IMR-90 (cell line): ENCODE results near the gene FMN1. TPM values are rescaled to one million over a fixed set of nuclear protein-coding genes. Genes with fewer than 3 reads are reported as not detected.

Source experiments
- ATAC-seq: fragments of 200-7000 bp; cut with Tn5 transposase; 2 replicates; pipeline ENCODE4 v1.9.1; 2020; ENCODE audit warnings: low read depth, mild to moderate bottlenecking, moderate library complexity
- BruUV-seq: library from RNA; stranded (reverse); fragments of 400-500 nt; replicated peaks from 2 replicates; lab custom pipeline; 2021; lab: Mats Ljungman, UMichigan
- CTCF ChIA-PET: fragments of 300-600 bp; formaldehyde crosslinking; extraction: SDS; loops from one replicate; lab custom pipeline; 2021; ENCODE audit warnings: antibody characterized with exemption; lab: Yijun Ruan, JAX
- POLR2A ChIA-PET: fragments of 300-600 bp; sonication (Branson Sonifier 250); formaldehyde crosslinking; loops from one replicate; lab custom pipeline; 2022; ENCODE audit warnings: antibody characterized with exemption; ENCODE audit not compliant: unreplicated experiment; lab: Charles Lee
- DNase-seq: peaks from one replicate; pipeline ENCODE4 v3.0.0; 2013
- H2AFZ ChIP-seq: replicated peaks from 2 replicates; pipeline ENCODE3; 2013; ENCODE audit warnings: low read length, mild to moderate bottlenecking; ENCODE audit not compliant: poor library complexity
- H2AK5ac ChIP-seq: 2 replicates; pipeline ENCODE4 v1.6.1; 2013; ENCODE audit warnings: low read depth, low read length, inconsistent platforms
- H2AK9ac ChIP-seq: replicated peaks from 2 replicates; pipeline ENCODE3; 2013; ENCODE audit warnings: mild to moderate bottlenecking, low read depth, low read length, moderate library complexity; ENCODE audit not compliant: poor library complexity
- H2BK120ac ChIP-seq: 2 replicates; pipeline ENCODE4 v1.6.1; 2013; ENCODE audit warnings: low read depth, low read length, inconsistent platforms
- H2BK15ac ChIP-seq: 3 replicates; pipeline ENCODE4 v1.6.1; 2013; ENCODE audit warnings: low read depth, low read length, inconsistent platforms
- H2BK20ac ChIP-seq: 2 replicates; pipeline ENCODE4 v1.6.1; 2013; ENCODE audit warnings: low read depth, mild to moderate bottlenecking, inconsistent platforms, low read length, moderate library complexity
- H2BK5ac ChIP-seq: 2 replicates; pipeline ENCODE4 v1.6.1; 2013; ENCODE audit warnings: mild to moderate bottlenecking, low read depth, low read length, inconsistent platforms; ENCODE audit not compliant: poor library complexity, severe bottlenecking
- H3K14ac ChIP-seq: replicated peaks from 2 replicates; pipeline ENCODE4 v1.6.1; 2013; ENCODE audit warnings: low read depth, low read length, inconsistent platforms
- H3K18ac ChIP-seq: 2 replicates; pipeline ENCODE4 v1.6.1; 2013; ENCODE audit warnings: low read depth, low read length, control low read depth
- H3K23ac ChIP-seq: 2 replicates; pipeline ENCODE4 v1.6.1; 2013; ENCODE audit warnings: low read depth, low read length, inconsistent platforms
- H3K27ac ChIP-seq: 2 replicates; pipeline ENCODE4 v1.5.1; 2013; ENCODE audit warnings: mild to moderate bottlenecking, control low read depth, low read length; ENCODE audit not compliant: insufficient read depth
- H3K27me3 ChIP-seq: 2 replicates; pipeline ENCODE4 v1.6.1; 2013; ENCODE audit warnings: low read length; ENCODE audit not compliant: control insufficient read depth, insufficient read depth
- H3K36me3 ChIP-seq: 2 replicates; pipeline ENCODE4 v1.6.1; 2013; ENCODE audit warnings: low read length, mixed read lengths; ENCODE audit not compliant: control insufficient read depth, insufficient read depth
- H3K4ac ChIP-seq: 2 replicates; pipeline ENCODE4 v1.6.1; 2013; ENCODE audit warnings: low read depth, low read length, inconsistent platforms
- H3K4me1 ChIP-seq: 2 replicates; pipeline ENCODE4 v1.6.1; 2013; ENCODE audit warnings: low read length, mixed read lengths; ENCODE audit not compliant: control insufficient read depth, insufficient read depth
- H3K4me2 ChIP-seq: 2 replicates; pipeline ENCODE4 v1.6.1; 2013; ENCODE audit warnings: low read depth, mild to moderate bottlenecking, control low read depth, low read length, moderate library complexity
- H3K4me3 ChIP-seq: 2 replicates; pipeline ENCODE4 v1.5.1; 2013; ENCODE audit warnings: low read depth, mild to moderate bottlenecking, control low read depth, low read length, moderate library complexity; ENCODE audit not compliant: insufficient read depth
- H3K56ac ChIP-seq: 2 replicates; pipeline ENCODE4 v1.6.1; 2013; ENCODE audit warnings: low read length, inconsistent platforms; ENCODE audit not compliant: insufficient read depth; ENCODE audit errors: extremely low read depth
- H3K79me1 ChIP-seq, 2 experiments: 2 replicates each; pipeline ENCODE4 v1.6.1; 2013; ENCODE audit warnings: low read length in 2 of 2, inconsistent platforms in 1 of 2, low read depth in 1 of 2
- H3K9ac ChIP-seq: 2 replicates; pipeline ENCODE4 v1.6.1; 2013; ENCODE audit warnings: low read depth, low read length, control low read depth
- H3K9me1 ChIP-seq: 2 replicates; pipeline ENCODE4 v1.6.1; 2013; ENCODE audit warnings: low read length, inconsistent platforms; ENCODE audit not compliant: insufficient read depth
- H3K9me3 ChIP-seq: 2 replicates; pipeline ENCODE4 v1.6.1; 2013; ENCODE audit warnings: low read length; ENCODE audit not compliant: control insufficient read depth, insufficient read depth
- H4K20me1 ChIP-seq: 2 replicates; pipeline ENCODE4 v1.6.1; 2013; ENCODE audit warnings: low read length, inconsistent platforms; ENCODE audit not compliant: insufficient read depth
- H4K5ac ChIP-seq: 2 replicates; pipeline ENCODE4 v1.6.1; 2013; ENCODE audit warnings: mild to moderate bottlenecking, low read depth, low read length, control low read depth
- H4K8ac ChIP-seq, 2 experiments: 2 replicates each; pipeline ENCODE4 v1.6.1; 2013; ENCODE audit warnings: low read depth in 2 of 2, low read length in 2 of 2, control low read depth in 1 of 2, inconsistent platforms in 1 of 2
- H4K91ac ChIP-seq: 2 replicates; pipeline ENCODE4 v1.6.1; 2013; ENCODE audit warnings: low read depth, low read length, inconsistent platforms; ENCODE audit not compliant: insufficient read depth
- BHLHE40 ChIP-seq: fragments of 150-350 bp; IDR thresholded peaks from 2 replicates; pipeline ENCODE4 v1.6.1; 2016; ENCODE audit warnings: mild to moderate bottlenecking, low read depth, low read length
- CHD1 ChIP-seq: IDR thresholded peaks from 2 replicates; pipeline ENCODE4 v1.6.1; 2012; ENCODE audit warnings: low read depth, low read length, improper control_type of control experiment
- MAFK ChIP-seq: IDR thresholded peaks from 2 replicates; pipeline ENCODE4 v1.6.1; 2012; ENCODE audit warnings: low read depth, low read length, improper control_type of control experiment
- RCOR1 ChIP-seq: IDR thresholded peaks from 2 replicates; pipeline ENCODE4 v1.6.1; 2012; ENCODE audit warnings: mild to moderate bottlenecking, low read length, improper control_type of control experiment; ENCODE audit not compliant: insufficient replicate concordance
- SMC3 ChIP-seq: fragments of 150-350 bp; IDR thresholded peaks from 2 replicates; pipeline ENCODE4 v1.6.1; 2016; ENCODE audit warnings: low read depth, mild to moderate bottlenecking, antibody characterized with exemption, low read length, moderate library complexity
- dilution Hi-C: fragments of 300-500 bp; cut with HindIII; formaldehyde crosslinking; loops from one replicate; pipeline ENCODE4 v1.14.3; 2018; ENCODE audit warnings: low sequenced_read_pairs; ENCODE audit not compliant: unreplicated experiment
- in situ Hi-C: fragments of 300-500 bp; cut with MboI; formaldehyde crosslinking; loops from 3 replicates; pipeline ENCODE4 v1.14.3; 2019; ENCODE audit warnings: low sequenced_read_pairs, inconsistent platforms, mixed read lengths
- intact Hi-C: fragments of 100-400 bp; cut with micrococcal nuclease; formaldehyde crosslinking; loops from 2 replicates; pipeline ENCODE4 v1.10.0; 2022
- polyA plus RNA-seq, 3 experiments: library from polyadenylated mRNA; depleted of rRNA; stranded (reverse); fragments of >200 nt; gene quantifications; 2 replicates each; pipeline ENCODE4 v1.2.3, GENCODE V29; 2012; ENCODE audit warnings: low replicate concordance in 1 of 3
- total RNA-seq: library from RNA; depleted of rRNA; stranded (reverse); fragments of >200 nt; gene quantifications from 2 replicates; pipeline ENCODE4 v1.2.3, GENCODE V29; 2012

FMN1 gene
- total and polyA plus RNA-seq, 2 of the 4 experiments (the other 2 are of a cell fraction) = 7.3 to 17.6 TPM

- TF ChIP-seq CHD1 (no peak), RCOR1 (no peak), MAFK (no peak), BHLHE40 (no peak), SMC3 (no peak)
- no peak overlapping the region for H4K91ac ChIP-seq
- H2BK5ac ChIP-seq = peak overlapping the region; percentile 4
- BruUV-seq = no TSS peak
- no peak overlapping the region for H3K23ac ChIP-seq
- POLR2A ChIA-PET = no interaction called here
- H3K18ac ChIP-seq = peak overlapping the region; percentile 69; the same call in 1 of the 2 replicates
- no peaks in the 10 kb centered on the region; the same call in 1 of the 2 replicates for H4K20me1 ChIP-seq
- peak overlapping the region; percentile 9; the same call in 1 of the 2 replicates for H4K5ac ChIP-seq
- no peak overlapping the region for H3K9ac ChIP-seq
- peak overlapping the region in 1 of 2 experiments; percentile 1; a peak in 1 of 4 replicates for H4K8ac ChIP-seq
- no peak overlapping the region for H2BK15ac ChIP-seq
- no peak overlapping the region for H3K4me3 ChIP-seq
- H3K4me1 ChIP-seq = peaks cover 14% of the 10 kb centered on the region
- no peak for DNase-seq
- H2AK9ac ChIP-seq = no peak overlapping the region
- no peak overlapping the region for H3K4me2 ChIP-seq
- no peaks in the 10 kb centered on the region for H3K9me3 ChIP-seq
- in situ Hi-C loops = no loop called here
- intact Hi-C loops = loop anchor here (10.0 kb wide), 1 partner anchor 1877 kb away; no protein-coding TSS in a partner anchor
- peaks cover 7% of the 10 kb centered on the region for H3K9me1 ChIP-seq
- H2AK5ac ChIP-seq = no peak overlapping the region
- H3K27me3 ChIP-seq = no peaks in the 10 kb centered on the region
- no peak overlapping the region for H3K4ac ChIP-seq
- no peak overlapping the region; the same call in 1 of the 2 replicates for H3K27ac ChIP-seq
- no peak overlapping the region for H3K14ac ChIP-seq
- dilution Hi-C loops = no loop called here
- H3K79me1 ChIP-seq = peaks cover 26 to 52% of the 10 kb centered on the region in 2 experiments
- H2BK20ac ChIP-seq = no peak overlapping the region
- H3K36me3 ChIP-seq = peaks cover 9% of the 10 kb centered on the region
- CTCF ChIA-PET = no interaction called here
- ATAC-seq = no peak
- H2BK120ac ChIP-seq = no peak overlapping the region
- H3K56ac ChIP-seq = no peak overlapping the region
- no peak overlapping the region for H2AFZ ChIP-seq
Measured at GRCh38 chr15:32967521-32967920, 227.0 kb downstream of the FMN1 start.
